ENCODE results near the gene PDIA6. TPM values are rescaled to one million over a fixed set of nuclear protein-coding genes. Genes with fewer than 3 reads are reported as not detected.

Gene PDIA6
- total RNA-seq, 2 experiments from 2014 or later = 25.5 to 26.3 TPM

GRCh38 chr2:10777111-10777841 lies 35.3 kb downstream of the PDIA6 start:
- Mint-ChIP-seq H3K9me3 (no peaks in the 10 kb centered on the region), H3K4me3 (no peak overlapping the region), H3K36me3 (ENCODE audit: low read depth) (peaks cover 18% of the 10 kb centered on the region), H3K27me3 (no peaks in the 10 kb centered on the region), H3K27ac (no peak overlapping the region), H3K4me1 (ENCODE audit: low read depth) (no peaks in the 10 kb centered on the region)
- no peak overlapping the region for H3K27ac ChIP-seq (ENCODE audit: low read depth in 1 of 2, low read length in 2 of 2)
- no peak overlapping the region for H3K4me3 ChIP-seq (ENCODE audit: low read length)
- peaks cover 32% of the 10 kb centered on the region for H3K36me3 ChIP-seq (ENCODE audit: insufficient read depth, low read length)
- H3K9me3 ChIP-seq (ENCODE audit: control insufficient read depth in 1 of 2, insufficient read depth in 1 of 2, low read length in 2 of 2) = peaks cover 0 to 5% of the 10 kb centered on the region in 2 experiments
- ChIA-PET POLR2A (no interaction called here), CTCF (no interaction called here)
- H3K27me3 ChIP-seq (ENCODE audit: control insufficient read depth in 1 of 2, insufficient read depth in 2 of 2, low read length in 2 of 2) = no peaks in the 10 kb centered on the region
- ATAC-seq (ENCODE audit: poor library complexity) (no peak), DNase-seq (no peak)
- intact Hi-C loops (cut with DNase I, micrococcal nuclease) = no loop called here
- H3K4me1 ChIP-seq (ENCODE audit: insufficient read depth, low read length) = no peaks in the 10 kb centered on the region
- no peak for TF ChIP-seq CTCF (IDR thresholded peaks at IDR 0.05)

- Histone ChIP-seq H3K27me3 (ENCODE audit: control insufficient read depth in 1 of 2, insufficient read depth in 2 of 2, low read length in 2 of 2) (no peaks in the 10 kb centered on the region), H3K27ac (ENCODE audit: low read depth in 1 of 2, low read length in 2 of 2) (no peak overlapping the region), H3K36me3 (ENCODE audit: insufficient read depth, low read length) (peaks cover 24% of the 10 kb centered on the region), H3K9me3 (ENCODE audit: control insufficient read depth in 1 of 2, insufficient read depth in 1 of 2, low read length in 2 of 2) (peaks cover 0 to 5% of the 10 kb centered on the region in 2 experiments), H3K4me1 (ENCODE audit: insufficient read depth, low read length) (no peaks in the 10 kb centered on the region), H3K4me3 (ENCODE audit: low read length) (no peak overlapping the region)
- intact Hi-C loops (cut with DNase I, micrococcal nuclease) = no loop called here
- Mint-ChIP-seq H3K9me3 (no peaks in the 10 kb centered on the region), H3K4me1 (ENCODE audit: low read depth) (no peaks in the 10 kb centered on the region), H3K4me3 (no peak overlapping the region), H3K36me3 (ENCODE audit: low read depth) (peaks cover 9% of the 10 kb centered on the region), H3K27me3 (no peaks in the 10 kb centered on the region), H3K27ac (no peak overlapping the region)
- ATAC-seq (ENCODE audit: poor library complexity) = no peak
- TF ChIP-seq CTCF (IDR thresholded peaks at IDR 0.05) = no peak
- ChIA-PET CTCF (no interaction called here), POLR2A (no interaction called here)
- DNase-seq = no peak
Observed at GRCh38 chr2:10776231-10776977, 36.2 kb downstream of the PDIA6 start.

- H3K9me3 ChIP-seq (ENCODE audit: control insufficient read depth in 1 of 2, insufficient read depth in 1 of 2, low read length in 2 of 2) = peaks cover 0 to 5% of the 10 kb centered on the region in 2 experiments
- H3K27me3 ChIP-seq (ENCODE audit: control insufficient read depth in 1 of 2, insufficient read depth in 2 of 2, low read length in 2 of 2) = no peaks in the 10 kb centered on the region
- TF ChIP-seq CTCF (IDR thresholded peaks at IDR 0.05) = no peak
- H3K27ac ChIP-seq (ENCODE audit: low read depth in 1 of 2, low read length in 2 of 2) = no peak overlapping the region
- peaks cover 18% of the 10 kb centered on the region for H3K36me3 ChIP-seq (ENCODE audit: insufficient read depth, low read length)
- POLR2A ChIA-PET = no interaction called here
- CTCF ChIA-PET = no interaction called here
- DNase-seq (no peak), ATAC-seq (ENCODE audit: poor library complexity) (no peak)
- no peaks in the 10 kb centered on the region for H3K4me1 Mint-ChIP-seq (ENCODE audit: low read depth)
- intact Hi-C loops (cut with DNase I, micrococcal nuclease) = no loop called here
- H3K4me3 Mint-ChIP-seq = no peak overlapping the region
- peaks cover 9% of the 10 kb centered on the region for H3K36me3 Mint-ChIP-seq (ENCODE audit: low read depth)
- H3K27me3 Mint-ChIP-seq = no peaks in the 10 kb centered on the region
- no peaks in the 10 kb centered on the region for H3K9me3 Mint-ChIP-seq
- H3K4me1 ChIP-seq (ENCODE audit: insufficient read depth, low read length) = no peaks in the 10 kb centered on the region
- no peak overlapping the region for H3K4me3 ChIP-seq (ENCODE audit: low read length)
- H3K27ac Mint-ChIP-seq = no peak overlapping the region
Observed at GRCh38 chr2:10775831-10776230, 36.8 kb downstream of the PDIA6 start.
